HG03175 (cell line): ENCODE results near the gene COPS4.
"Not testable (repeated sequence)": the region's sequence is repeated elsewhere in the genome, so short reads cannot be mapped to it uniquely, and the experiment has no call there.

Source experiments
- ATAC-seq: cut with Tn5 transposase; IDR thresholded peaks from one replicate; pipeline ENCODE4 v1.9.1; 2021; ENCODE audit warnings: mild to moderate bottlenecking, moderate library complexity; ENCODE audit not compliant: unreplicated experiment

The COPS4 gene

DNA sequence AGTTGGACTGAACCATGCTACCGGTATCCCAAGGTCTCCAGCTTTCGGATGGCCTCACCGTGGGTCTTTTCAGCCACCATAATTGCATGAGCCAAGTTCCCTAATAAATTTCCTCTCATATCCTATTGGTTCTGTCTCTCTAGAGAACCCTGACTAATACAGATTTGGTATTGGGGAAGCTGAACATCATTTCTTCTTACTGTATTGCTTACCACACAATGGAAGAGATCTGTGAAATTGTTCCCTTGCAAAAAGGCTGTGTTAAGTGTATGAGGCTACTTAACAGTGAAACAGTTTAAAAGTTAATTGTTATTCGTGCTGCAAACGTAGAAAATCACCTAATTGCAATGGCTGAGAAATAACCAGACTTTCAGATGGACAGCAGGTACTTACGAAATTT is 45.6 kb downstream of the COPS4 start:
- no peak for ATAC-seq

DNA sequence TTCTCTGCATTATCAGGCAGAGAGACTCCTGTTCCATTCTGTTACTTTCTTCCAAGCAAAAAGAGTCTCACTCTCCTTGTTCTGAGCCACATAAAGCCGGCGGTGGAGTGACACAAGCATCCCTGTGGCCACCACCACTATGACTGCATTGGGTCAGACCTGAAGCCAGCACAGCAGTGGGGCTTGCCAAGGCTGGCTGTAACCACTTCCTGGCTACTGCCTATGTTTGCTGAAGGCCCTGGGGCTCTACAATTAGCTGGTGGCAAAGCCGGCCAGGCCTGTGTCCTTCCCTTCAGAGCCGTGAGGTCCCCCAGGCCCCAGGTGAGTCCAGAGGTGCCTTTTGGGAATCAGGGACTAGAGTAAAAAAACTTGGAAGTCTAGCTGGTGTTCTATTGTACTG is 47.8 kb downstream of the COPS4 start:
- ATAC-seq = no peak

DNA sequence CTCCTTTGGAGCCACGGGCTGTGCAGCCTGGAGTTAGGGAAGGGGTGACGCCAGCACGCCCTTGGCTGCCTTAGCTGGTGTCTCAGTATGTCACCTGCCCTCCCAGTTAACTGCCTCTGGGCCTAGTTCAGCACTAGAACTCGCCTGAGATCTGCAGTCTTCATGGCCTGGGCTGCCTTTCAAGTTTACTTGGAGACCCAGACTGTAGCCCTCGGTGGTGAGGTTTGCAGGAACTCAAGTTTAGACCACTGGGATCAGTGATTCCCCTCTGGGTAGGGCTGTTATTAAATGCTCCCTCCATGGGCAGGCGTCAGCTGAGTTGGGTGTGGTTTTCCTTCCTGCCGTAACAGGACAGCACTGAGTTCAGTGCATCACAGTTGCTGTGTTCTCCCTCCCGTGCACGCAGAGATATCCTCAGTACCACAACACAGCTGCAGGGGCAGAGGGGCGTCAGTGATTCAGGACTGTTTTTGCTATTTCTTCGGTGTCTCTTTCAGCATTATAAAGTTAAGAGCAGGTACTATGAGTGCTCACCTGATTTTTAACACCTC is 49.0 kb downstream of the COPS4 start:
- ATAC-seq = peak; percentile 60

DNA sequence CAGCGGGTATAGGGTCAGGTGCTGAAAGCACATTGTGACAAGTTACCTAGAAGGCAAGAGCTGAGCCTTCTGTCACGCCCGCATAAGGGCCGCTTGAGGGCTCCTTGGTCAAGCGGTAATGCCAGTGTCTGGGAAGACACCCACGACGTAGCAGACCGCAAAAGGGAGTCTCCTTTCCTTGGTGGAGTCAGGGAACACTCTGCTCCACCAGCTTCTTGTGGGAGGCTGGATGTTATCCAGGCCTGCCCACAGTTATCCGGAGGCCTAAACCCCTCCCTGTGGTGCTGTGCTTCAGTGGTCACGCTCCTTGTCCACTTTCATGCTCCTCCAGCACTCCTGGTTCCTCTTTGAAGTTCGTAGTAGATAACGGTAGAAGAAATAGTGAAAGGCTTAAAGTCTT is 50.0 kb downstream of the COPS4 start:
- ATAC-seq = not testable (repeated sequence)

DNA sequence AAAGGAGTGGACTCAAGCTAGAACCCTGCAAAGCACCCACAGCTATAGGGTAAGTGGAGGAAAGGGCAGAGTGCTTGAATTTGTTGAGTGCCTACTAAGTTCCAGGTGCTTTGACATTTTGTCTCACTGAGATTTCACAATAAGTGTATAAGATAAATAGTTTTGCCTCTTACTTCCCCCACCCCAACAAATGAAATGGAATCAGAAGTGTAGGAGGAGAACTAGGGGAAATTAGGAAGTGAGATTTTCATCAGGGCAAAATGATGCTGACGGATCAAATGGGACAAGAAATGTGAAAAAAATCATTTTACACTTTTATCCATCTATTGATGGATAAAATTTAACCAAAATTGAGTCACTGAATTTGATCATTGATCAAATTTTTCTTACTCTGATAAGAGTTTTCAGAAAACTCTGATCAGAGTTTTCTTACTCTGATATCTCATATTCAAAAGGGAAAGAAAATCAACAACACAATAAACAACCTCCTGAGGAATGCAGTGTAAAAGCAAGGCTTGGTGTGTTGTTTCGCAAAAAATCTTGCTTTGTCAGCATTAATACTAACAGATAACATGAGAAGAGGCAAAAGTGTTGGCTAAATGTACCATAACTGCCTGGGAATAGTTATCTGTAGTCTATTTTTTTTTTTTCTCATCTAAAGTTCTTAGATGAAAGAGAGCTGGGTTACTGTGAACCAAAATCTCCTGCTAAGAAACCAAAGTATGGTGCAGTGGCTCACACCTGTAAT is 54.6 kb downstream of the COPS4 start:
- no peak for ATAC-seq

DNA sequence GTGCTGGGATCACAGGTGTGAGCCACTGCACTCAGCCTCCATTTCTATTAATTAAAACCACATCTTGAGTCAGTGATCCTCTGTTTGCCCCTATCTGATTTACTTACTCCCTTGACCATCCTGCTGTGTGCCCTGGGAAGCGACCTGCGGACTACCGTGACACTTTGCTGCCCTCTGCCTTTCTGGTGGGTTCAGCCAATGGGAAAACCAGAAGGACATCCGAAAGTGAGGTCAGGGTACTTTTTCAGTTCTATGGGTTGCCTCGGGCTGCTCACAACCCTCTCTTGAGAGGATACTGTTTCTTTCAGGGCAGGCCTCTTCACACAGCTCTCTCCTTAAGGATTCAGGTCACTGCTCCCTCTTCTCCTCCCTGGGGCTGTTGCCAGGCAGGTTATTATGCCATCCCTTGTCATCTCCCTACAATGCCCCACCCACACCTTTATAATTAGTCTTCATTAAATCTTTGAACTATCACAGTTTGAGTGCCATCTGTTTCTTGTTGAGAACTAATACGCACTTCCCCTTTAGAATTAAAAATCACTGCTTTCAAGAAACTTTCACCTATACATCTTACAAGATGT is 58.2 kb downstream of the COPS4 start:
- no peak for ATAC-seq

DNA sequence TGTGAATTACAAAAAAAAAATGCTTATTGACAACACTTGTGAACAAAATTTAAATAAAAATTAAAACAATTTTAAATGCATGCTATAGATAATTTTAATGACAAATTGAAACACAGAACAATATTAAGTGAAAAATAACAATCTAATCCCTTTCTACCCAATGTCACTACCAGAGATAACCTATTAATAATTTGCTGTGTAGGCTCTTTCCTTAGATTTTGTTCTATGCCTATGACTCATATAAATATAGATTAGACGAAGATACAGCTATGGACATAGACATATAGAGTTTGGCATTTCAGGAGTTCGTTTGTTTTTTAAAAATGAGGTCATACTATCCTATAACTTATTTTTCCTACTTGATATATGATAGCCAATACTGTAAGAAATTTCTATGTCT is 61.4 kb downstream of the COPS4 start:
- no peak for ATAC-seq

DNA sequence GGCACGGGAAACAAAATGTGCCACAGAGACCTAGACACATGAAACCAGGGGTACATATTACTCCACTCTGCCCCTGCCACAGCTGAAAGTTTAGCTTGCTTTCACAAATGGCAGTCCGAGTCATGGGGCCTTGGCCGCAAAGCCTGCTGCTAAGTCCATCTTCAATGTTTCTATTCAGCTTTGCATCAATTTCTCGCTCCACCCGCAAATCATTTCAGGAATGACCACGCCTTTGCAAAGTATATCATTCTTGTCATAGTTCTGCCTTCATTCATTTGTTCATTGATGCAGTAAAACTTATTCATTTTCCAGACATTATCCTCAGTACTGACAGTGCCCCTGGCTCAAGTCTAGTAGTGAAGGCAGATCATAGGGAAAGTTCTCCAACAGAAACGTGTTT is 70.0 kb downstream of the COPS4 start:
- ATAC-seq = no peak

DNA sequence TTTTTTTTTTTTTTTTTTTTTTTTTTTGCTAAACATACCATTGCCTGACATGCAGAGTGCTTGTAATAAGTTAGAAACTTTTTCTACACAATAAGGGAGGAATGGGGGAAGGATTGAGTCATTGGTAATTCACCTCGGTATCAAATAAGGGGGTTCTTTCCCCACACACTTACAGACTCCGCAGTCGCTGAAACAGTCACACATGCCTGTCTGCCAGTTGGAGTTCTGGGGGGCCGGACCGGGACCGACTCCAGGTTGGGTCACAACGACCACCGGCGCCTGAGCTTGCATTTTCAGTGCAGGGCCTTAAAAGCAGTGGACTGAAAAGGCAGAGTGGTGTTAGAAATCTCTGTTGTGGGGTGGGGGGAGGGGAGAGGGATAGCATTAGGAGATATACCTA is 72.6 kb downstream of the COPS4 start:
- no peak for ATAC-seq

DNA sequence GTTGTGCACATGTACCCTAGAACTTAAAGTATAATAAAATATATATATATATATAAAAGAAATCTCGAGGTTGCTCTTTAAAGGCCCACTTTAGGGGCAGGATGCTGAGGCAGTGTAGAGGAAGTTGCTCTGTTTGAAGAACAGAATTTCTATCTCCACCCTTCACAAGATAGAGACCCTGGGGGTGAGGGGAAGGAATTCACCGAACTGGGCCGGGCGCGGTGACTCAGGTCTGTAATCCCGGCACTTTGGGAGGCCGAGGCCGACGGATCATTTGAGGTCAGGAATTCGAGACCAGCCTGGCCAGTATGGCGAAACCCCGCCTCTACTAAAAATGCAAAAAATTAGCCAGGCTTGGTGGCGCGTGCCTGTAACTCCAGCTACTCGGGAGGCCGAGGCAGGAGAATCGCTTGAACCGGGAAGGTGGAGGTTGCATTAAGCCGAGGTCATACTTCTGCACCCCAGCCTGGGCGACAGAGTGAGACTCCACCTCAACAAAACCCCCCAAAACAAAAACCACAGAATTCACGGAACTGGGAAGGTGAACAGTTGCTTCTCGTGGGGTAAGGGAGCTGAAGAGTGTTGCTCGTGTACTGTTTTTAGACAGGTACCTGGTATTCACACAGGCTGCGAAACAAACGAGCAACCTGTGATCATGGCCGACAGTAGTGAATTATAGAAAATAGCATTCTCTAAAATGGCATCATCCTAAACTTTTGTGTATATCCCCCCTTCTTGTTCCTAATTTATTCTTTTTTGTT is 73.3 kb downstream of the COPS4 start:
- ATAC-seq = no peak

DNA sequence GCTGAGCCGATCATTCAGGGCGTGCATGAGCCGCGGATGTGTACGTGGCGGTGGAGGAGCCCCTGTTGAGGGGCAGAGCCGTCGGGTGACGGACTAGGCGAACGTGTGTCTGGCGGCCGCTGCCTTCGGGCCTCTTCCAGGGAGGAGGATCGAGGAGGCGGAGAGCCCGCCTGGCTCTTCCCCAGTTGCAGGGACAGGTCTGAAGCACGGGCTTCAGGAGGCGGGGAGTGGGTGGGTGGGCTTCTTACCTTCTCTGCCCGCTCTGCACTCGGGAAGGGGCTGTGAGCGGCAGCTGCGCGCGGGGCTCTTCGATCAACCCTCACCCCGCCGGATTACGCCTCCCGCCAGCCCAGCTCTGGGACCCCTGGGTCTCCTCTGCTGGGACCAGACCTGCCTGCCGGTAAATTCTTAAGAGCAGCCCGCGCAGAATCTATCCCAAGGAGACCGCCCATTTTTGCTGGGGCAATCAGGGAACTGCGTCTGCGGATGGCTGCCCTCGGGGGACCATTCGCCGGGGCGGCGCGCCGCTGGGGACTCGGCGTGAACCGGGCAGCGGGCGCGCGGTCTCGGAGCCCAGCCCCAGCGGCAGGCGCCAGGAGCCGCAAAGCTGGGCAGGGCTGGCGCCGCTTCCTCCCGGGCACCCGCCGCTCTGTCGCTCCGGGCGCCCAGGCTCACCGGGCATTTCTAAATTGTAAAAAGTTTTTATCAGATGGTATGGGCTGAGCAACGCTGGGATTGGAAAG is 74.7 kb downstream of the COPS4 start:
- peak; percentile 4 for ATAC-seq

DNA sequence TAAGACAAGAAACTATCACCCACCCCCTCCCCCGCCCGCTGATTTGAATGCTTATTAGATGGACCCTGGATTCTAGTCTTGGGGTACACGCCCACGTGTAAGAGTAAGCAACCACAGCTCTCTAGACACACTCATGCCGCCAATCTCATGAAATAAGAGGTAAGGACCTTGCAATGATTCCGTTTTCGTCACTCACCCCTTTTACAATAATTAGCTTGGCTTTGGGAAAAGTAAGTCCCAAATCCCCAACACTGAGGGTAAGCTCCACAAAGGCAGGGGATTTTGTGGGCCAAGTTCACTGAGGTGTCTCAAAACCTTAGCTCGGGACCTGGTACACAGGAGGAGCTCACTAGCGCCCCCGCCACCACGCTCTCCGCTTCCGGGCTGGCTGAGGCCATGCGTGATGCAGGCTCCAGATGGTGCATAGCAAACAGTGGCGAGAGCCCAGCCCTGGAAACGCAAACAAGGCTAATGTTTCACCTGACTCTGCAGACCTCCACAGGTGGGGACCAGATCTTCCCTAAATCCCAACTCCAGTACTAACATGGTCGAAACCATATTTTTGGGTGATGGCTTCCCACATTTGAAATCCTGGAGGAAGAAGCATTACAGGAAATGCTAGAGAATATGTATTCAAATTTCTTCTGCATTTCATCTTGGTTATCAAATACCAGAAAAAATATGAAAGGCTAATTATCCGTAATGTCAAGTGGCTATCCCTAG is 75.4 kb downstream of the COPS4 start:
- peak; percentile 72 for ATAC-seq

DNA sequence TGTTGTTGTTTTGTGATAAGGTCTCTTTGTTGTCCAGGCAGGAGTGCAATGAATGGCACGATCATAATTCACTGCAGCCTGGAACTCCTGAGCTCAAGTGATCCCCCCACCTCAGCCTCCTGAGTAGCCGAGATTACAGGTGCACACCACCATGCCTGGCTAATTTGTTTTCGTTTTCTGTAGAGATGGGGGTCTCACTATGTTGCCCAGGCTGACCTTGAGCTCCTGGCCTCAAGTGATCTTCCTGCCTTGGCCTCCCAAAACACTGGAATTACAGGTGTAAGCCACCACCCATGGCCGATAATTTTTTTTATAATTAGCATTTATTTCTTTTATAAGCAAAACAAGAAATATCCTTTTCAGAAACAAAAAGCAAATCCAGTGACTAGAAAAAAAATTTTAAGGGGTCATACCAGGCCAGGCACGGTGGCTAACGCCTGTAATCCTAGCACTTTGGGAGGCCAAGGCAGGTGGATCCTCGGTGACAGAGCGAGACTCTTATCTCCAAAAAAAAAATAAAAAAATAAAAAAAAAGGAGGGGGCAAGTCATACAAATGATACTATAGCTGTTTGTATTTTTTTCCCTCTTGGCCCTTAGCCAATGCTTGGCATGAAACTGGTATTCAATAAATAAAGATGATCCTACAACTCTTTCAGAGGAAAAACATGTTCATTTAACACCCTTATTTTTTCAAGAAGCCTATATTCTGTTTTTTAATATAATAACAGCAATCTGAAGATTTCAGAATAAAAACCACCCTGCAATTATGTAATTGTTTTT is 76.2 kb downstream of the COPS4 start:
- ATAC-seq = no peak

DNA sequence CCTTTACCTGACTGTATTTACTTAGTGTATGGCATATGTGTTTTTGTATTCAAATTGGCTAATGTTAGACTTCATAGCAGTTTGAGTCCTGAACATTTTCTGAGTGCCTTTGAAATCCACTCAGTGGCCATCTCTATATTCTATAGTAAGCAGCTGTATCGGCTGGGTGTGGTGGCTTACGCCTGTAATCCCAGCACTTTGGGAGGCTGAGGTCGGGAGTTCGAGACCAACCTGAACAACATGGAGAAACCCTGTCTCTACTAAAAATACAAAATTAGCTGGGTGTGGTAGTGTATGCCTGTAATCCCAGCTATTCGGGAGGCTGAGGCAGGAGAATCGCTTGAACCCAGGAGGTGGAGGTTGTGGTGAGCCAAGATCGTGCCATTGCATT is 76.8 kb downstream of the COPS4 start:
- not testable (repeated sequence) for ATAC-seq

DNA sequence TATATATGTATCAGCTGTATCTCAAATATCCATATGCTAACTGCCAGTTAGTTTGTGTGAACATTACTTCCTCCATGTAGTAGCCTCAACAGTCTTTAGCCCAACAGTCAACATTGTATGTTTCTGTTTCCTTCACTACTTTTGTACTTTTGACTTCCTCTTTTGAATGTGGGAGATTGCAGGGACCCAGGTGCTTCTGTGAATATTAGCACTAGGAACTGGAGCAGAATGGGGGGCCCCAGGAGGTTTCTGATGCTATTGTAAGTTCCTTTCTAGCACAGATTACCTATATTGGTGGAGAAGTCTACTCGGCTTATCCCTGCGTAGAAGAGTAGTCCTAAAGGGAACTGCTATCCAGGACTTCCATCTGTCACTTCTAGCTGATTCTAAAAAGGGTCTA is 77.2 kb downstream of the COPS4 start:
- peak; percentile 41 for ATAC-seq

DNA sequence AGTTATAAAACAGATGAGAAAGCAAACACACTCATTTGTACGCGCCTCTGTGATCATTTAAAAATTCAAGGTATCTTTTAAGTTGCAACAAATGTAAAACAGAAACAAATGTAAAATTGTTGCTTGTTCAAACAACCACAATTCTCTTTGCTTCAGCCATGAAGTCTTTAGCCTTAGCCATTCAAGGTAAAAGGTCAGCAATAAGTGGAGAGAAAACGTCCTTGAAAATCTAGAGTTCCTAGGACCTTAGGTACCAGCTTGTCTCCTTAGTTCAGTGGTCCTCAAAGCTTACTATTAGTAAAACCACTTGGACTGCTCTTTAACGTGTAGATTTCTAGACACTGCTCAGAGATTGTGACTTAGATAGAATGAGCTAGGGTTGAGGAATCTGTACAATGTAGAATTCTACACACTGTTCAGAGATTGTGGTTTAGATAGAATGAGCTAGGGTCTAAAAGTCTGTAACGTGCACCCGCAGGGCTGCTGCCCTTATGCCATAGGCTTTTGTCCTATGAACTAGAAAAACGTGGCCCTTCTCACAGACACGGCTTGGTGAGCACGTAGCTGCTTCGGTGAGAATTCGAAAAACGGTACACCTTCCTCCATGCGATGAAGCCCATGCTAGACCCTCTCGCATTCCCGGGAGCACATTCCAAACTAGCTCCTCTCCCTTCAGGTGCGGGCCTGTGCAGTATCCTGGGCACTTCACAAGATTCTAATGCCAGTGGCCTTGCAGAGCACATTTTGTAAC is 77.9 kb downstream of the COPS4 start:
- no peak for ATAC-seq

DNA sequence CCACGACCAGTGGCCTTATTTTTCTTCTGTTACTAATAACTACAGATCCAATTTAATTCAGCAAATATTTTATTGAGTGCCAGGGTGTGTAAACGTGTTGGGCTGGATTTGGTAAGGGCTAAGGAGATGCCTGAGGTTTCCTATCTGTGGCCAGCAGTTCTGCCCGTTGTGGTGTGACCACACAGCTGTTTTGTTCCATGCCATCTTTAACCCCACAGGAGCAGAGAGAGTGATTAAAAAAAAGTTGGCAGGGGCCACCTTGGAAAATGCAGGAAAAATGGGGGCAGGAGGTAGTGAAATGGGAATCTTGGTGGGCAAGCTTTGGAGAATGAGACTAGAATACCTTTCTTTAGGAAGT is 78.4 kb downstream of the COPS4 start:
- ATAC-seq = no peak

DNA sequence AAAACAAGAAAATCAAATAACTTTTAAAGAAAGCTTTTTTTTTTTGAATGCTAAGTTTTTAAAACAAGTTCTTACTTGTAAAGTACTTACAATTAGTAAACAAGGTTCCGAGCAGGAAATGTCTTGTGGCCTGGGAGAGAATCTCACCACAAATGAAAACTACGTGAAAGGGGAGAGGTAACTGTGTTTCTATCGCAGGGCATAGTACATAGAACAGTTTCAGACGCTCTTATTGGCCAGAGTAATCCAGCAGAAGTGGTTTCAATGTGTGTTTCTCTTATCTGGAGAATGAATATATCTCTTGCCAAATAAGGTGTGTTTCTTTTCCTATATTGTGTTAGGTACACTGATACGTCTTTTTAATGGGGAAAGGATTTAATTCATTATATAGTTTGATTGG is 79.6 kb downstream of the COPS4 start, which contains the start of gene PLAC8:
Gene PLAC8 (minus strand): TSS at position 154 of the 400 bp plus-strand sequence. CDS start 6,808 bp downstream, outside the sequence.
- ATAC-seq = peak; percentile 39

DNA sequence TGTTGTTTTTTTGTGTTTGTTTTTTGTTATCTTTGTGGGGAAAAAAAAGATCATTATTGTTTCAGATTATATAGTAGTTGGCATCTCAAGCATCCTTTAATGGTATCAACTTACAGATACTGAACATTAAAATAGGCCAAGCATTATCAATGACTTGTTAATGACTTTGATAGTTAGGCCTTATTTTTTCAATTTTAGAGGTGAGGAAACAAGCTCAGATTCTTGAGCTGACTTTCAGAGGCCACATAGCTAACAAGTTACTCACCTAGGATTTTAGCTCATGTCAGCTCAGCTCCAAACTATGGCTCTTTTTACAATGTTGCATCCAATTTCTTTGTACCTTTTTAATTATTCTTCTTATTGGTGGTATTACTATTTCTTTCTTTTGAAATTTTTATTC is 80.0 kb downstream of the COPS4 start:
- no peak for ATAC-seq
